GM12878 (cell line): ENCODE data around the gene DNMT1. TPM values are rescaled to one million over a fixed set of nuclear protein-coding genes. Genes with fewer than 3 reads are reported as not detected.
"Not testable (repeated sequence)": the region's sequence is repeated elsewhere in the genome, so short reads cannot be mapped to it uniquely, and the experiment has no call there.

ENCODE experiments used
- ATAC-seq: fragments of 200-7000 bp; cut with Tn5 transposase; 3 replicates; pipeline ENCODE4 v1.9.1; 2020; ENCODE audit warnings: mild to moderate bottlenecking, moderate library complexity
- BruUV-seq: library from RNA; stranded (reverse); fragments of 400-500 nt; replicated peaks from 2 replicates; lab custom pipeline; 2021; lab: Mats Ljungman, UMichigan
- CTCF ChIA-PET: fragments of 300-600 bp; sonication (Branson Sonifier 250); formaldehyde crosslinking; extraction: SDS; loops from one replicate; lab custom pipeline; 2021; ENCODE audit warnings: inconsistent platforms; lab: Yijun Ruan, JAX
- POLR2A ChIA-PET: fragments of 350-600 bp; formaldehyde crosslinking; extraction: SDS; loops from one replicate; lab custom pipeline; 2021; ENCODE audit warnings: inconsistent platforms; lab: Charles Lee
- RAD21 ChIA-PET: fragments of 300-600 bp; sonication (Branson Sonifier 250); formaldehyde crosslinking; loops from one replicate; lab custom pipeline; 2023; ENCODE audit warnings: antibody characterized with exemption; ENCODE audit not compliant: unreplicated experiment; lab: Charles Lee
- SMC1A ChIA-PET: fragments of 300-600 bp; sonication (Branson Sonifier 250); formaldehyde crosslinking; loops from one replicate; lab custom pipeline; 2023; ENCODE audit not compliant: unreplicated experiment, uncharacterized antibody; lab: Charles Lee
- DNase-seq: peaks from one replicate; pipeline ENCODE4 v3.0.0-alpha.2; 2011; ENCODE audit warnings: low read depth, low spot score
- FAIRE-seq: peaks from 3 replicates; lab custom pipeline; 2011; peaks lifted over from hg19 to GRCh38; lab: Jason Lieb, UNC
- H2AFZ ChIP-seq: 2 replicates; pipeline ENCODE4 v1.6.0; 2011; ENCODE audit warnings: low read depth, low read length, control low read depth; ENCODE audit not compliant: control insufficient read depth
- H3K27ac ChIP-seq: 2 replicates; pipeline ENCODE4 v1.5.1; 2011; ENCODE audit warnings: control low read depth; ENCODE audit not compliant: control insufficient read depth, insufficient read depth
- H3K27me3 ChIP-seq, 2 experiments: replicated peaks in 1 of 2; 2 replicates each; pipeline versions ENCODE4 v1.6.0 to v1.6.1; 2011; ENCODE audit warnings: low read length in 1 of 2; ENCODE audit not compliant: control insufficient read depth in 2 of 2, insufficient read depth in 2 of 2
- H3K36me3 ChIP-seq, 2 experiments: 2 replicates each; pipeline ENCODE4 v1.5.1; 2011; ENCODE audit warnings: low read length in 1 of 2; ENCODE audit not compliant: control insufficient read depth in 2 of 2, insufficient read depth in 2 of 2
- H3K4me1 ChIP-seq: 2 replicates; pipeline ENCODE4 v1.6.1; 2011; ENCODE audit warnings: mild to moderate bottlenecking, low read length, moderate library complexity, mixed read lengths; ENCODE audit not compliant: control insufficient read depth, insufficient read depth
- H3K4me2 ChIP-seq: 2 replicates; pipeline ENCODE4 v1.6.0; 2011; ENCODE audit warnings: control low read depth; ENCODE audit not compliant: control insufficient read depth, insufficient read depth
- H3K4me3 ChIP-seq: fragments of 200-600 bp; sonication (generic); 2 replicates; pipeline ENCODE4 v1.5.1; 2016
- H3K79me2 ChIP-seq: 2 replicates; pipeline ENCODE4 v1.6.0; 2011; ENCODE audit warnings: low read length; ENCODE audit not compliant: control insufficient read depth, insufficient read depth
- H3K9ac ChIP-seq: 2 replicates; pipeline ENCODE4 v1.8.0; 2011; ENCODE audit warnings: low read length, control low read depth, mixed read lengths; ENCODE audit not compliant: control insufficient read depth, insufficient read depth
- H3K9me3 ChIP-seq: replicated peaks from 3 replicates; pipeline ENCODE4 v1.5.1; 2011; ENCODE audit warnings: mild to moderate bottlenecking, low read length; ENCODE audit not compliant: control insufficient read depth, insufficient read depth
- H4K20me1 ChIP-seq: 2 replicates; pipeline ENCODE4 v1.6.0; 2011; ENCODE audit not compliant: control insufficient read depth, insufficient read depth
- E2F4 ChIP-seq: IDR thresholded peaks from 2 replicates; pipeline ENCODE4 v1.6.1; 2012; ENCODE audit warnings: low read depth, low read length, improper control_type of control experiment
- FOXK2 ChIP-seq: fragments of 450-650 bp; IDR thresholded peaks from 2 replicates; pipeline ENCODE4 v1.6.1; 2017; ENCODE audit warnings: mild to moderate bottlenecking, moderate library complexity
- JUND ChIP-seq: IDR thresholded peaks from 2 replicates; pipeline ENCODE4 v1.6.1; 2012; ENCODE audit warnings: low read depth, mild to moderate bottlenecking, low read length, improper control_type of control experiment, moderate library complexity
- NBN ChIP-seq: fragments of 450-650 bp; IDR thresholded peaks from 2 replicates; pipeline ENCODE4 v1.6.1; 2016
- NR2C2 ChIP-seq: IDR thresholded peaks from 2 replicates; pipeline ENCODE4 v1.6.1; 2011; ENCODE audit warnings: borderline replicate concordance, low read depth; ENCODE audit not compliant: control insufficient read depth, insufficient read length
- POLR2AphosphoS5 ChIP-seq: IDR thresholded peaks from 2 replicates; pipeline ENCODE4 v1.6.1; 2011; ENCODE audit warnings: mild to moderate bottlenecking, low read length, inconsistent platforms
- SMAD1 ChIP-seq: fragments of 450-650 bp; IDR thresholded peaks from 2 replicates; pipeline ENCODE4 v1.6.1; 2018; ENCODE audit warnings: mild to moderate bottlenecking, low read depth; ENCODE audit not compliant: partially characterized antibody
- ZBTB33 ChIP-seq: fragments of 450-650 bp; IDR thresholded peaks from 2 replicates; pipeline ENCODE4 v1.6.1; 2017; ENCODE audit warnings: mild to moderate bottlenecking
- WGBS: methylation state at CpG from one replicate; pipeline ENCODE4 v1.1.6; 2016; ENCODE audit warnings: low lambda C conversion rate; ENCODE audit not compliant: insufficient replicate concordance, insufficient coverage; ENCODE audit errors: missing lambda C conversion rate; 5-methylcytosine and 5-hydroxymethylcytosine counted together
- in situ Hi-C: fragments of 300-500 bp; cut with MboI; formaldehyde crosslinking; loops from 9 replicates; pipeline ENCODE4 v1.14.3; 2018; ENCODE audit warnings: mixed read lengths
- intact Hi-C: fragments of 100-400 bp; cut with micrococcal nuclease; formaldehyde crosslinking; loops from one replicate; pipeline ENCODE4 v1.14.2; 2022; ENCODE audit not compliant: unreplicated experiment
- polyA plus RNA-seq, 11 experiments: library from polyadenylated mRNA; depleted of rRNA in 4 of 11; unstranded in 6 of 11; stranded (reverse) in 5 of 11; fragments of >200 nt; fragmentation: Nextera tagmentation in 4 of 11; fragmentation: Illumina TruSeq in 1 of 11; extraction: Ambion mirVana in 4 of 11; extraction: Trizol in 1 of 11; gene quantifications; 1 replicate in 1 of 11; 2 replicates in 10 of 11; pipeline versions ENCODE4 v1.2.1 to v1.2.3, GENCODE V29; 2011 to 2016; ENCODE audit warnings: inconsistent platforms in 2 of 11, missing spikeins in 2 of 11, low read depth in 1 of 11
- total RNA-seq, 4 experiments: library from RNA; depleted of rRNA in 3 of 4; stranded (reverse); fragments of >200 nt in 3 of 4; fragmentation: Illumina TruSeq in 1 of 4; extraction: Trizol in 1 of 4; gene quantifications; 2 replicates each; pipeline versions ENCODE4 v1.2.1 to v1.2.3, GENCODE V29; 2013 to 2021

The DNMT1 gene
- total and polyA plus RNA-seq, 10 of the 15 experiments (the other 5 are each of a cell fraction or from before 2014, with no cell fraction given), result 70.0 to 290 (median 133) TPM

GRCh38 chr19:10180459-10180858, 14.3 kb downstream of the DNMT1 start:
- BruUV-seq, result no TSS peak
- H3K36me3 ChIP-seq, result peaks cover 20 to 28% of the 10 kb centered on the region in 2 experiments
- in situ Hi-C loops, result no loop called here

GRCh38 chr19:10180024-10180423, 14.7 kb downstream of the DNMT1 start:
- RAD21 ChIA-PET, H3K4me3 ChIP-seq, H3K27me3 ChIP-seq, H3K4me2 ChIP-seq, H3K27ac ChIP-seq, POLR2A ChIA-PET, H4K20me1 ChIP-seq, H3K9ac ChIP-seq, ATAC-seq, H3K9me3 ChIP-seq, intact Hi-C loops, SMC1A ChIA-PET, DNase-seq, H2AFZ ChIP-seq, FAIRE-seq, H3K4me1 ChIP-seq, in situ Hi-C loops: not testable (repeated sequence)
- TSS peak; percentile 31 for BruUV-seq
- WGBS, result 99% methylated on average over 5 of the region's 6 CpGs
- CTCF ChIA-PET, result interaction anchor here (0.8 kb wide), 2 partner anchors 70 to 249 kb away, joined by 3 to 4 read pairs; no protein-coding TSS in a partner anchor
- Histone ChIP-seq H3K79me2 (peaks cover 15% of the 10 kb centered on the region), H3K36me3 (peaks cover 22 to 30% of the 10 kb centered on the region in 2 experiments)

More at GRCh38 chr19:10180459-10180858, 14.3 kb downstream of the DNMT1 start:
- H3K9me3 ChIP-seq, result no peaks in the 10 kb centered on the region
- ChIA-PET POLR2A (no interaction called here), RAD21 (no interaction called here), SMC1A (interaction anchor here (1.4 to 2.0 kb wide), 2 partner anchors 18 to 71 kb away, joined by 3 to 4 read pairs; no protein-coding TSS in a partner anchor), CTCF (no interaction called here)
- no peak overlapping the region for H2AFZ ChIP-seq
- FAIRE-seq (no peak), DNase-seq (no peak), ATAC-seq (no peak)
- no peaks in the 10 kb centered on the region for H3K4me1 ChIP-seq
- no peak overlapping the region for H3K4me3 ChIP-seq
- intact Hi-C loops, result no loop called here
- no peak overlapping the region for H3K9ac ChIP-seq
- no peak overlapping the region for H3K27ac ChIP-seq
- WGBS, result 94% methylated on average over 7 of the region's 7 CpGs
- TF ChIP-seq SMAD1, result no peak
- TF ChIP-seq E2F4, result no peak
- TF ChIP-seq NR2C2, result no peak
- TF ChIP-seq FOXK2, result no peak
- no peak for TF ChIP-seq ZBTB33
- no peak for TF ChIP-seq POLR2AphosphoS5
- no peak for TF ChIP-seq NBN
- TF ChIP-seq JUND, result no peak
- TF ChIP-seq, all 136 proteins: peak for 0
- Histone ChIP-seq H3K4me2 (no peak overlapping the region), H3K79me2 (peaks cover 18% of the 10 kb centered on the region), H4K20me1 (no peaks in the 10 kb centered on the region), H3K27me3 (no peaks in the 10 kb centered on the region)
